Measurements from ENCODE around the gene SLC1A2. TPM values are rescaled to one million over a fixed set of nuclear protein-coding genes. Genes with fewer than 3 reads are reported as not detected.

The SLC1A2 gene
- total RNA-seq, 1 experiment from 2014 or later, result not detected

GRCh38 chr11:35270342-35270741 is 149.0 kb downstream of the SLC1A2 start:
- Mint-ChIP-seq H3K4me1 (ENCODE audit: insufficient read depth, unreplicated experiment) (peaks cover 14% of the 10 kb centered on the region), H3K4me3 (ENCODE audit: unreplicated experiment) (no peak overlapping the region), H3K27me3 (ENCODE audit: insufficient read depth, unreplicated experiment) (no peaks in the 10 kb centered on the region), H3K27ac (ENCODE audit: low read depth, unreplicated experiment) (no peak overlapping the region), H3K9me3 (ENCODE audit: unreplicated experiment) (no peaks in the 10 kb centered on the region), H3K36me3 (ENCODE audit: insufficient read depth, unreplicated experiment) (no peaks in the 10 kb centered on the region)
- no TSS peak for BruUV-seq (replicated peaks)
- intact Hi-C loops (cut with micrococcal nuclease), result loop anchor here (10.0 kb wide), 1 partner anchor 94 kb away; no protein-coding TSS in a partner anchor
- ChIA-PET CTCF (interaction anchor here (0.5 kb wide), 1 partner anchor 12 kb away, joined by 3 read pairs; no protein-coding TSS in a partner anchor), POLR2A (no interaction called here)
- TF ChIP-seq CTCF (IDR thresholded peaks at IDR 0.05; ENCODE audit: unreplicated experiment), result no peak
- no peak for DNase-seq (ENCODE audit: unreplicated experiment)

- Mint-ChIP-seq H3K4me3 (ENCODE audit: unreplicated experiment) (no peak overlapping the region), H3K27me3 (ENCODE audit: insufficient read depth, unreplicated experiment) (no peaks in the 10 kb centered on the region), H3K27ac (ENCODE audit: low read depth, unreplicated experiment) (no peak overlapping the region), H3K9me3 (ENCODE audit: unreplicated experiment) (no peaks in the 10 kb centered on the region), H3K36me3 (ENCODE audit: insufficient read depth, unreplicated experiment) (no peaks in the 10 kb centered on the region), H3K4me1 (ENCODE audit: insufficient read depth, unreplicated experiment) (no peaks in the 10 kb centered on the region)
- DNase-seq (ENCODE audit: unreplicated experiment), result no peak
- ChIA-PET POLR2A (interaction anchor here (1.1 kb wide), 1 partner anchor 100 kb away, joined by 4 read pairs; no protein-coding TSS in a partner anchor), CTCF (interaction anchor here (1.0 to 1.4 kb wide), 2 partner anchors 9 to 22 kb away, joined by 5 to 8 read pairs; no protein-coding TSS in a partner anchor)
- BruUV-seq (replicated peaks), result no TSS peak
- intact Hi-C loops (cut with micrococcal nuclease), result no loop called here
- TF ChIP-seq CTCF (IDR thresholded peaks at IDR 0.05; ENCODE audit: unreplicated experiment), result no peak
Observed at GRCh38 chr11:35267504-35267903, 151.9 kb downstream of the SLC1A2 start.

- no peaks in the 10 kb centered on the region for H3K9me3 Mint-ChIP-seq (ENCODE audit: unreplicated experiment)
- ChIA-PET POLR2A (interaction anchor here (0.7 to 1.1 kb wide), 3 partner anchors 10 to 46 kb away, joined by 3 to 4 read pairs (median 3); no protein-coding TSS in a partner anchor), CTCF (interaction anchor here (0.6 to 1.0 kb wide), 3 partner anchors 10 to 1201 kb away, joined by 3 to 4 read pairs (median 3); no protein-coding TSS in a partner anchor)
- DNase-seq (ENCODE audit: unreplicated experiment), result no peak
- BruUV-seq (replicated peaks), result no TSS peak
- H3K4me1 Mint-ChIP-seq (ENCODE audit: insufficient read depth, unreplicated experiment), result no peaks in the 10 kb centered on the region
- no peaks in the 10 kb centered on the region for H3K27me3 Mint-ChIP-seq (ENCODE audit: insufficient read depth, unreplicated experiment)
- no peak overlapping the region for H3K4me3 Mint-ChIP-seq (ENCODE audit: unreplicated experiment)
- no peak for TF ChIP-seq CTCF (IDR thresholded peaks at IDR 0.05; ENCODE audit: unreplicated experiment)
- no peak overlapping the region for H3K27ac Mint-ChIP-seq (ENCODE audit: low read depth, unreplicated experiment)
- intact Hi-C loops (cut with micrococcal nuclease), result no loop called here
- H3K36me3 Mint-ChIP-seq (ENCODE audit: insufficient read depth, unreplicated experiment), result no peaks in the 10 kb centered on the region
Observed at GRCh38 chr11:35265755-35266454, 153.5 kb downstream of the SLC1A2 start.

GRCh38 chr11:35262735-35263134 is 156.6 kb downstream of the SLC1A2 start:
- H3K4me1 Mint-ChIP-seq (ENCODE audit: insufficient read depth, unreplicated experiment), result no peaks in the 10 kb centered on the region
- H3K27ac Mint-ChIP-seq (ENCODE audit: low read depth, unreplicated experiment), result no peak overlapping the region
- DNase-seq (ENCODE audit: unreplicated experiment), result no peak
- BruUV-seq (replicated peaks), result no TSS peak
- no peaks in the 10 kb centered on the region for H3K9me3 Mint-ChIP-seq (ENCODE audit: unreplicated experiment)
- ChIA-PET POLR2A (interaction anchor here (0.7 kb wide), 1 partner anchor 162 kb away, joined by 3 read pairs; no protein-coding TSS in a partner anchor), CTCF (interaction anchor here (0.6 to 5.8 kb wide), 4 partner anchors 25 to 127 kb away, joined by 3 to 98 read pairs (median 4); no protein-coding TSS in a partner anchor)
- H3K36me3 Mint-ChIP-seq (ENCODE audit: insufficient read depth, unreplicated experiment), result no peaks in the 10 kb centered on the region
- no peak for TF ChIP-seq CTCF (IDR thresholded peaks at IDR 0.05; ENCODE audit: unreplicated experiment)
- H3K4me3 Mint-ChIP-seq (ENCODE audit: unreplicated experiment), result no peak overlapping the region
- no peaks in the 10 kb centered on the region for H3K27me3 Mint-ChIP-seq (ENCODE audit: insufficient read depth, unreplicated experiment)
- intact Hi-C loops (cut with micrococcal nuclease), result no loop called here
